ENCODE results near the gene TMEM51.
A peak's percentile ranks its signal among the peaks of the same experiment; 100 is the strongest.

TMEM51 gene

DNA sequence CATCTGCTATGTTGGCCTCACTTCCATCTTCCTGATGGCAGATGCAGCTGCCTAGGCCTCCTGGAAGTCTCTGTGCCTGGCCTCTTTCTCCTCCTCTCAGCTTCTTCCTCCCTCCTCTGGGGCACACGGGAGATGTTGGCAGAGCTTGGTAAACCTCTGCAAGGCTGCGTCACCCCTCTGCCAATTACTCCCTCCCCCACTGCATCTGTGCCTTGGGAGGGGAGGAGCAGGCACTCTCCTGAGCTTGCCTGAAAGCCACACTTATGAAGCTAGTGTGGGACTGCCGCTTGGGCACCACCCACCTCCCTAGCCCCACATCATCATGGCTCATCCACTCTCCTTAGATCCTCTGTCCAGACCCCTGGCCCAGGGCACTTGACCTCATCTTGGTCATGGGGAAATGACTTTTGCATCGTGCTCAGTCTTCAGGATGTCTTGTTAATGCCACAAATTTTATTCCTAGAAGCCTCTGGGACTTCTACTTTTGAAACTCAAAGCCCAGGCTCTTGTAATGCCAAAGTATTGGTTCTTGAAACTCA lies 7.3 kb upstream of the TMEM51 start:
- DNase-seq (ENCODE audit: low read depth) = no peak
- TF ChIP-seq, protein P1, sequence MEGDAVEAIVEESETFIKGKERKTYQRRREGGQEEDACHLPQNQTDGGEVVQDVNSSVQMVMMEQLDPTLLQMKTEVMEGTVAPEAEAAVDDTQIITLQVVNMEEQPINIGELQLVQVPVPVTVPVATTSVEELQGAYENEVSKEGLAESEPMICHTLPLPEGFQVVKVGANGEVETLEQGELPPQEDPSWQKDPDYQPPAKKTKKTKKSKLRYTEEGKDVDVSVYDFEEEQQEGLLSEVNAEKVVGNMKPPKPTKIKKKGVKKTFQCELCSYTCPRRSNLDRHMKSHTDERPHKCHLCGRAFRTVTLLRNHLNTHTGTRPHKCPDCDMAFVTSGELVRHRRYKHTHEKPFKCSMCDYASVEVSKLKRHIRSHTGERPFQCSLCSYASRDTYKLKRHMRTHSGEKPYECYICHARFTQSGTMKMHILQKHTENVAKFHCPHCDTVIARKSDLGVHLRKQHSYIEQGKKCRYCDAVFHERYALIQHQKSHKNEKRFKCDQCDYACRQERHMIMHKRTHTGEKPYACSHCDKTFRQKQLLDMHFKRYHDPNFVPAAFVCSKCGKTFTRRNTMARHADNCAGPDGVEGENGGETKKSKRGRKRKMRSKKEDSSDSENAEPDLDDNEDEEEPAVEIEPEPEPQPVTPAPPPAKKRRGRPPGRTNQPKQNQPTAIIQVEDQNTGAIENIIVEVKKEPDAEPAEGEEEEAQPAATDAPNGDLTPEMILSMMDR (IDR thresholded peaks at IDR 0.05; ENCODE audit: insufficient read depth, low read depth, low read length, missing control alignments) = no peak
- no peak overlapping the region for H3K4me3 ChIP-seq (ENCODE audit: low read depth, low read length)

DNA sequence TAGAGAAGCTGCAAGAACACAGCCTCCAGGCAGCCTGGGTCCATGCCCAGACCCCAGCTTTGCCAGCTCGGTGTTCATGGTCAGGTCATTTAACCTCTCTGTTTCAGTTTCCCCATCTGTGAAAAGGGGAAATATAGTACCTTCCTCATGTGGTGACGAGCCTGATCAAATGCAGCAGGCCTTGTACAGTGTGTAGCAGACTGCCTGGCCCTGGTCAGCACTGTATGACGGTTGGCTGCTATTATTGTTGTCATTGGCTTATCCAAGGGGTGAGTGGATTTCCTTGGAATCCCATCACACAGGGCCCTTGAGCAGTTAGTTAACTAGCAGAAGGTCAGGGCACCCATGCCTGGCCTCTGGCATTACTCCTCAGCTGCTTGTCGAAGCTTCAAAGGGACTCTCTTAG lies 6.6 kb upstream of the TMEM51 start:
- peak; percentile 28 for DNase-seq (ENCODE audit: low read depth)
- TF ChIP-seq, protein P1 (IDR thresholded peaks at IDR 0.05; ENCODE audit: insufficient read depth, low read depth, low read length, missing control alignments) = no peak
- no peak overlapping the region for H3K4me3 ChIP-seq (ENCODE audit: low read depth, low read length)

- no peak overlapping the region for H3K4me3 ChIP-seq (ENCODE audit: low read depth, low read length)
- DNase-seq (ENCODE audit: low read depth) = no peak
- TF ChIP-seq, protein P1 (IDR thresholded peaks at IDR 0.05; ENCODE audit: insufficient read depth, low read depth, low read length, missing control alignments) = no peak
Measured at GRCh38 chr1:15148004-15148403, 5.5 kb upstream of the TMEM51 start.

- DNase-seq (ENCODE audit: low read depth) = no peak
- no peak overlapping the region for H3K4me3 ChIP-seq (ENCODE audit: low read depth, low read length)
- TF ChIP-seq, protein P1 (IDR thresholded peaks at IDR 0.05; ENCODE audit: insufficient read depth, low read depth, low read length, missing control alignments) = no peak
Measured at GRCh38 chr1:15148475-15148874, 5.1 kb upstream of the TMEM51 start.

- DNase-seq (ENCODE audit: low read depth) = no peak
- H3K4me3 ChIP-seq (ENCODE audit: low read depth, low read length) = no peak overlapping the region
- TF ChIP-seq, protein P1 (IDR thresholded peaks at IDR 0.05; ENCODE audit: insufficient read depth, low read depth, low read length, missing control alignments) = no peak
Measured at GRCh38 chr1:15148941-15149340, 4.6 kb upstream of the TMEM51 start.

DNA sequence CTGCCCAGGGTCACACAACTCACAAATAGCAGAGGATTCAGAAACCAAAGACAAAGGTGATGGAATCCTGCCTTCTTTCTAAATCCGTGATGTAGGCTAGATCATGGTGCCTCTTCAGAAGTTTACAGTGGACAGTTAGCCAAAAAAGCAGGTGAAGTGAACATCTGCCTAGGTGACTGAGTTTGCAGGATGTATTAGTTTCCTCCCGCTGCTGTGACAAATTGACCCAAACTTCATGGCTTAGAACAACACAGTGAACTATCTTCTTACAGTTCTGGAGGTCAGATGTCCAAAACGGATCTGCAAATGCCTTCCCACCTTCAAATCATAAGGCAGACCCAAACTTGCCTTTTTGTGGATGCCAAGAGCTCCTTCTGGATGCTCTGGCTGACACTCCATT lies 3.2 kb upstream of the TMEM51 start:
- TF ChIP-seq, protein P1 (IDR thresholded peaks at IDR 0.05; ENCODE audit: insufficient read depth, low read depth, low read length, missing control alignments) = no peak
- H3K4me3 ChIP-seq (ENCODE audit: low read depth, low read length) = no peak overlapping the region
- no peak for DNase-seq (ENCODE audit: low read depth)

DNA sequence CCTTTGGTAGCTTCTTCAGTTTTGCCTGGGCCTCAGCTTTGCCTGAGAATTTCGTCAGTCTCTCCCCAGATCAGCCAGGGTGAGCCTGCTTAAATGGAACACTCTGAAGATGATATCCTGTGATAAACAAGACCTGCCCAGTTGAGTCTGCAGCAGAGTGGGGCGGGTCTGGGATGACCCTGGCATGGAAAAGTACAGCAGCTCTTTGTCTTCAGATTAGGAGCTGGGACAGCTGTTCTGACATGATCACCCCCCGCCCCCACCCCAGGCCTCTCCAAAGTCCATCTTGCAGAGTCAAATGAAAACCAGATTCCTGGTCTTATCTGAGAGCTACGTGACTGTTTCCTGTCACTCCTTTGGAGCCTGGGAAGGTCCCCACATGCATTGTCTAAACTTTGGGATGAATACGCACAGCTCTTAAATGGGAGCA lies 2.2 kb upstream of the TMEM51 start:
- TF ChIP-seq, protein P1 (IDR thresholded peaks at IDR 0.05; ENCODE audit: insufficient read depth, low read depth, low read length, missing control alignments) = no peak
- H3K4me3 ChIP-seq (ENCODE audit: low read depth, low read length) = no peak overlapping the region
- no peak for DNase-seq (ENCODE audit: low read depth)

Data from GM12865 (cell line).